H1 (cell line): ENCODE measurements around the gene SEC24A. TPM values are rescaled to one million over a fixed set of nuclear protein-coding genes. Genes with fewer than 3 reads are reported as not detected.
"Not testable (repeated sequence)": the region's sequence is repeated elsewhere in the genome, so short reads cannot be mapped to it uniquely, and the experiment has no call there.

ENCODE experiments used
- CTCF ChIA-PET: fragments of 300-600 bp; sonication (Branson Sonifier 250); formaldehyde crosslinking; loops from one replicate; lab custom pipeline; 2021; ENCODE audit not compliant: partially characterized antibody; lab: Charles Lee
- POLR2A ChIA-PET: fragments of 300-600 bp; sonication (Branson Sonifier 250); formaldehyde crosslinking; loops from one replicate; lab custom pipeline; 2021; ENCODE audit warnings: inconsistent platforms; ENCODE audit not compliant: partially characterized antibody; lab: Charles Lee
- DNase-seq, 2 experiments: peaks; one replicate each; pipeline versions ENCODE4 v3.0.0 to v3.0.0-alpha.2; 2010 to 2022; ENCODE audit warnings: low spot score in 2 of 2, low read depth in 1 of 2, mixed read lengths in 1 of 2
- FAIRE-seq: peaks from 2 replicates; lab custom pipeline; 2011; peaks lifted over from hg19 to GRCh38; lab: Jason Lieb, UNC
- H2AFZ ChIP-seq: 2 replicates; pipeline ENCODE4 v1.8.1; 2012; ENCODE audit warnings: low read length, inconsistent platforms
- H2AK5ac ChIP-seq: 2 replicates; pipeline ENCODE4 v1.6.1; 2013; ENCODE audit warnings: low read depth, low read length
- H2BK120ac ChIP-seq: replicated peaks from 2 replicates; pipeline ENCODE3; 2013; ENCODE audit warnings: low read depth, low read length, inconsistent platforms
- H2BK12ac ChIP-seq: 2 replicates; pipeline ENCODE4 v1.6.1; 2013; ENCODE audit warnings: low read depth, low read length
- H2BK15ac ChIP-seq: 2 replicates; pipeline ENCODE4 v1.6.1; 2013; ENCODE audit warnings: low read length
- H2BK20ac ChIP-seq: 2 replicates; pipeline ENCODE4 v1.6.1; 2013; ENCODE audit warnings: low read length
- H2BK5ac ChIP-seq: 2 replicates; pipeline ENCODE4 v1.6.1; 2013; ENCODE audit warnings: low read depth, low read length
- H3K14ac ChIP-seq: 2 replicates; pipeline ENCODE4 v1.6.1; 2013; ENCODE audit warnings: inconsistent platforms; ENCODE audit not compliant: insufficient read length
- H3K18ac ChIP-seq: 2 replicates; pipeline ENCODE4 v1.6.1; 2013; ENCODE audit warnings: low read length; ENCODE audit errors: extremely low read depth
- H3K23ac ChIP-seq: 2 replicates; pipeline ENCODE4 v1.6.1; 2013; ENCODE audit warnings: inconsistent platforms; ENCODE audit not compliant: insufficient read length
- H3K23me2 ChIP-seq: 2 replicates; pipeline ENCODE4 v1.6.1; 2013; ENCODE audit warnings: low read depth, low read length
- H3K27ac ChIP-seq: 2 replicates; pipeline ENCODE4 v1.6.1; 2011; ENCODE audit warnings: low read depth, low read length, inconsistent platforms
- H3K27me3 ChIP-seq, 4 experiments: replicated peaks in 1 of 4; 1 replicate in 1 of 4; 2 replicates in 3 of 4; pipeline versions ENCODE4 v1.6.1 to v1.8.1; 2011 to 2013; ENCODE audit warnings: low read length in 3 of 4, mild to moderate bottlenecking in 3 of 4, inconsistent platforms in 2 of 4, mixed read lengths in 2 of 4, moderate library complexity in 1 of 4; ENCODE audit not compliant: control insufficient read depth in 3 of 4, insufficient read depth in 3 of 4; ENCODE audit errors: extremely low read depth in 1 of 4
- H3K36me3 ChIP-seq, 4 experiments: 2 replicates each; pipeline versions ENCODE4 v1.6.1 to v1.8.1; 2011 to 2013; ENCODE audit warnings: mild to moderate bottlenecking in 4 of 4, low read length in 3 of 4, moderate library complexity in 2 of 4, control low read depth in 1 of 4, inconsistent platforms in 1 of 4; ENCODE audit not compliant: insufficient read depth in 4 of 4, control insufficient read depth in 2 of 4
- H3K4ac ChIP-seq: replicated peaks from 2 replicates; pipeline ENCODE3; 2013; ENCODE audit warnings: low read length, low read depth, mixed read lengths, inconsistent platforms; ENCODE audit not compliant: insufficient read length
- H3K4me1 ChIP-seq, 4 experiments: replicated peaks in 1 of 4; 1 replicate in 1 of 4; 2 replicates in 3 of 4; pipeline versions ENCODE4 v1.6.1 to v1.8.1; 2011 to 2013; ENCODE audit warnings: low read length in 3 of 4, inconsistent platforms in 2 of 4, mixed read lengths in 1 of 4; ENCODE audit not compliant: insufficient read depth in 4 of 4, control insufficient read depth in 3 of 4
- H3K4me2 ChIP-seq, 2 experiments: 2 replicates each; pipeline versions ENCODE4 v1.6.1 to v1.8.1; 2011 to 2013; ENCODE audit warnings: low read depth in 2 of 2, low read length in 2 of 2, control low read depth in 1 of 2, inconsistent platforms in 1 of 2, mild to moderate bottlenecking in 1 of 2; ENCODE audit not compliant: insufficient read depth in 1 of 2
- H3K4me3 ChIP-seq, 4 experiments: fragments of 200-600, 300-600 bp in 1 of 4; sonication (generic), shearing (Covaris generic), sonication (Bioruptor Twin) in 1 of 4; 2 replicates each; pipeline versions ENCODE4 v1.5.1 to v1.8.1; 2011 to 2016; ENCODE audit warnings: low read length in 4 of 4, low read depth in 3 of 4, control low read depth in 2 of 4, inconsistent platforms in 2 of 4, mild to moderate bottlenecking in 2 of 4, mixed read lengths in 1 of 4, moderate library complexity in 1 of 4; ENCODE audit not compliant: insufficient read depth in 2 of 4; ENCODE audit errors: extremely low read depth in 1 of 4
- H3K56ac ChIP-seq: replicated peaks from 2 replicates; pipeline ENCODE3; 2013; ENCODE audit warnings: low read depth, mild to moderate bottlenecking, mixed read lengths, low read length, inconsistent platforms; ENCODE audit not compliant: insufficient read length
- H3K79me1 ChIP-seq: 2 replicates; pipeline ENCODE4 v1.6.1; 2013; ENCODE audit warnings: low read depth, low read length, control low read depth
- H3K79me2 ChIP-seq, 2 experiments: 2 replicates each; pipeline versions ENCODE4 v1.6.1 to v1.8.1; 2012 to 2013; ENCODE audit warnings: low read length in 2 of 2, mild to moderate bottlenecking in 2 of 2, inconsistent platforms in 1 of 2; ENCODE audit not compliant: insufficient read depth in 2 of 2, control insufficient read depth in 1 of 2
- H3K9ac ChIP-seq, 4 experiments: replicated peaks in 1 of 4; 1 replicate in 1 of 4; 2 replicates in 3 of 4; pipeline versions ENCODE4 v1.6.1 to v1.8.1; 2011 to 2013; ENCODE audit warnings: low read depth in 3 of 4, low read length in 3 of 4, control low read depth in 2 of 4, mild to moderate bottlenecking in 2 of 4, moderate library complexity in 2 of 4, inconsistent platforms in 1 of 4; ENCODE audit errors: extremely low read depth in 1 of 4
- H3K9me3 ChIP-seq, 2 experiments: 2 replicates each; pipeline versions ENCODE4 v1.6.1 to v1.8.1; 2012 to 2013; ENCODE audit warnings: mild to moderate bottlenecking in 2 of 2, moderate library complexity in 2 of 2, control low read depth in 1 of 2, inconsistent platforms in 1 of 2, low read depth in 1 of 2, low read length in 1 of 2, mixed read lengths in 1 of 2; ENCODE audit not compliant: insufficient read depth in 2 of 2
- H4K20me1 ChIP-seq, 2 experiments: replicated peaks in 1 of 2; 2 replicates each; pipeline versions ENCODE3 to v1.8.1; 2011 to 2013; ENCODE audit warnings: inconsistent platforms in 2 of 2, low read length in 2 of 2, mild to moderate bottlenecking in 1 of 2; ENCODE audit not compliant: insufficient read depth in 2 of 2, control insufficient read depth in 1 of 2
- H4K5ac ChIP-seq: 2 replicates; pipeline ENCODE4 v1.6.1; 2013; ENCODE audit warnings: low read length, low read depth, mixed read lengths, inconsistent platforms; ENCODE audit not compliant: insufficient read length
- H4K8ac ChIP-seq: 2 replicates; pipeline ENCODE4 v1.8.0; 2013; ENCODE audit warnings: mild to moderate bottlenecking, moderate library complexity, low read length, inconsistent platforms; ENCODE audit not compliant: insufficient read depth; ENCODE audit errors: extremely low read depth
- H4K91ac ChIP-seq: replicated peaks from 2 replicates; pipeline ENCODE3; 2013; ENCODE audit warnings: low read length, mixed read lengths, inconsistent platforms; ENCODE audit not compliant: insufficient read length
- WGBS, 2 experiments: shearing (Covaris generic) in 1 of 2; methylation state at CpG; one replicate each; pipeline versions ENCODE4 v1.1.6 to v1.1.7; 2013 to 2015; ENCODE audit warnings: low lambda C conversion rate in 2 of 2, mixed read lengths in 2 of 2, inconsistent platforms in 1 of 2, low coverage in 1 of 2, missing lambda C conversion rate in 1 of 2; ENCODE audit not compliant: insufficient replicate concordance in 2 of 2, insufficient coverage in 1 of 2, insufficient read length in 1 of 2; ENCODE audit errors: extremely low coverage in 1 of 2, missing lambda C conversion rate in 1 of 2; 5-methylcytosine and 5-hydroxymethylcytosine counted together
- polyA plus RNA-seq, 7 experiments: library from polyadenylated mRNA; depleted of rRNA in 3 of 7; stranded (reverse) in 5 of 7; unstranded in 2 of 7; fragments of >200 nt in 5 of 7; fragments of 200-250 nt in 2 of 7; gene quantifications; 1 replicate in 5 of 7; 2 replicates in 1 of 7; 4 replicates in 1 of 7; pipeline versions ENCODE4 v1.2.1 to v1.2.3, GENCODE V29; 2011 to 2013; ENCODE audit warnings: missing spikeins in 2 of 7, mixed read lengths in 2 of 7
- total RNA-seq: library from RNA; stranded (reverse); fragmentation: NEBNext Ultra II Directional; extraction: Animal tissue kit (Norgen Biotek cat#: 25700); gene quantifications from 2 replicates; pipeline ENCODE4 v1.2.1, GENCODE V29; 2021

SEC24A gene
- total and polyA plus RNA-seq, 2 of the 8 experiments (the other 6 are each of a cell fraction or from before 2014, with no cell fraction given), result 18.8 to 33.7 TPM

- FAIRE-seq, H2BK15ac ChIP-seq, H2AK5ac ChIP-seq, H3K18ac ChIP-seq, H2BK120ac ChIP-seq, POLR2A ChIA-PET, H3K79me2 ChIP-seq, H3K4ac ChIP-seq, CTCF ChIA-PET, H2BK20ac ChIP-seq, H3K14ac ChIP-seq, H3K9me3 ChIP-seq, H3K4me2 ChIP-seq, H3K27ac ChIP-seq, H2BK12ac ChIP-seq, H3K23me2 ChIP-seq, H3K4me3 ChIP-seq, H3K27me3 ChIP-seq, H4K5ac ChIP-seq, H3K9ac ChIP-seq, H2AFZ ChIP-seq, DNase-seq, H3K23ac ChIP-seq, H4K8ac ChIP-seq, H3K79me1 ChIP-seq, H2BK5ac ChIP-seq, H4K91ac ChIP-seq, H4K20me1 ChIP-seq, H3K4me1 ChIP-seq, H3K56ac ChIP-seq: not testable (repeated sequence)
- peaks cover 7 to 55% (median 20%) of the 10 kb centered on the region in 4 experiments; a peak in 7 of 8 replicates for H3K36me3 ChIP-seq
- 95% methylated on average over 4 of the region's 4 CpGs; no CpG with 5 or more reads in 1 of the 2 experiments for WGBS, 2 experiments
These were observed 25.0 kb downstream of the SEC24A start for GRCh38 chr5:134673546-134673945.

- DNase-seq, H3K79me1 ChIP-seq, H3K23me2 ChIP-seq, H2BK20ac ChIP-seq, H4K8ac ChIP-seq, H4K5ac ChIP-seq, H4K20me1 ChIP-seq, H3K14ac ChIP-seq, H2BK15ac ChIP-seq, H3K4me3 ChIP-seq, H2AFZ ChIP-seq, H3K18ac ChIP-seq, H3K23ac ChIP-seq, POLR2A ChIA-PET, H3K4me2 ChIP-seq, FAIRE-seq, H3K9ac ChIP-seq, H3K27me3 ChIP-seq, H3K9me3 ChIP-seq, H2BK5ac ChIP-seq, H4K91ac ChIP-seq, H3K27ac ChIP-seq, H2BK120ac ChIP-seq, H3K4ac ChIP-seq, H3K56ac ChIP-seq, H2BK12ac ChIP-seq, H2AK5ac ChIP-seq, H3K79me2 ChIP-seq, H3K4me1 ChIP-seq: not testable (repeated sequence)
- 91% methylated on average over 4 of the region's 4 CpGs; no CpG with 5 or more reads in 1 of the 2 experiments for WGBS, 2 experiments
- CTCF ChIA-PET, result interaction anchor here (0.6 kb wide), 1 partner anchor 90 kb away, joined by 5 read pairs; no protein-coding TSS in a partner anchor
- peaks cover 11 to 57% (median 30%) of the 10 kb centered on the region in 4 experiments; a peak in 7 of 8 replicates for H3K36me3 ChIP-seq
These were observed 28.8 kb downstream of the SEC24A start for GRCh38 chr5:134677357-134677756.
